Breast epithelium (tissue), 4 donors: ENCODE data around the gene DPPA2. TPM values are rescaled to one million over a fixed set of nuclear protein-coding genes. Genes with fewer than 3 reads are reported as not detected.

Source experiments
- DNase-seq, 2 donors: peaks; one replicate each; pipeline ENCODE4 v3.0.0-alpha.2; 2019; ENCODE audit warnings: low spot score in 2 of 2
- H3K27ac ChIP-seq, 2 donors: fragments of 200-600 bp; sonication (generic) in 1 of 2; one replicate each; pipeline ENCODE4 v1.5.1; 2016 to 2019; ENCODE audit warnings: mild to moderate bottlenecking in 1 of 2
- H3K27me3 ChIP-seq, 2 donors: fragments of 200-600 bp; sonication (generic) in 1 of 2; one replicate each; pipeline versions ENCODE4 v1.5.1 to v1.6.0; 2017 to 2019; ENCODE audit warnings: control low read depth in 1 of 2, mild to moderate bottlenecking in 1 of 2
- H3K36me3 ChIP-seq: fragments of 200-600 bp; one replicate; pipeline ENCODE4 v1.5.1; 2019
- H3K4me1 ChIP-seq, 2 donors: fragments of 200-600 bp; sonication (generic); one replicate each; pipeline ENCODE4 v1.5.1; 2016 to 2019; ENCODE audit warnings: control low read depth in 1 of 2
- H3K4me3 ChIP-seq, 3 donors: fragments of 200-600 bp; sonication (generic); 1 replicate in 2 of 3; 2 replicates in 1 of 3; pipeline ENCODE4 v1.5.1; 2016 to 2019; ENCODE audit warnings: mild to moderate bottlenecking in 3 of 3, moderate library complexity in 2 of 3
- H3K9me3 ChIP-seq, 2 donors: fragments of 200-600 bp; sonication (generic) in 1 of 2; one replicate each; pipeline ENCODE4 v1.5.1; 2016 to 2019; ENCODE audit warnings: control low read depth in 1 of 2
- POLR2A ChIP-seq: fragments of 450-650 bp; IDR thresholded peaks from one replicate; pipeline ENCODE4 v1.6.1; 2016; ENCODE audit warnings: antibody characterized with exemption, mild to moderate bottlenecking, moderate library complexity
- POLR2AphosphoS5 ChIP-seq, 3 donors: sonication (generic); formaldehyde crosslinking; IDR thresholded peaks; one replicate each; pipeline ENCODE4 v1.6.1; 2017; ENCODE audit warnings: antibody characterized with exemption in 3 of 3
- intact Hi-C: fragments of 100-400 bp; cut with DNase I; formaldehyde crosslinking; loops from one replicate; pipeline ENCODE4 v1.15.1; 2023; ENCODE audit warnings: low total_unique reads
- total RNA-seq, 3 donors: library from RNA; depleted of rRNA; stranded (reverse); fragments of >200 nt; gene quantifications; one replicate each; pipeline ENCODE4 v1.1.0, GENCODE V29; 2016
- TF ChIP-seq, protein P1 (sequence below), 3 donors: fragments of 450-650 bp; IDR thresholded peaks; one replicate each; pipeline ENCODE4 v1.5.1; 2016 to 2017; ENCODE audit warnings: antibody characterized with exemption in 3 of 3, mild to moderate bottlenecking in 3 of 3, moderate library complexity in 3 of 3

DPPA2 gene
- total RNA-seq, 3 donors from 2014 or later = not detected

DNA sequence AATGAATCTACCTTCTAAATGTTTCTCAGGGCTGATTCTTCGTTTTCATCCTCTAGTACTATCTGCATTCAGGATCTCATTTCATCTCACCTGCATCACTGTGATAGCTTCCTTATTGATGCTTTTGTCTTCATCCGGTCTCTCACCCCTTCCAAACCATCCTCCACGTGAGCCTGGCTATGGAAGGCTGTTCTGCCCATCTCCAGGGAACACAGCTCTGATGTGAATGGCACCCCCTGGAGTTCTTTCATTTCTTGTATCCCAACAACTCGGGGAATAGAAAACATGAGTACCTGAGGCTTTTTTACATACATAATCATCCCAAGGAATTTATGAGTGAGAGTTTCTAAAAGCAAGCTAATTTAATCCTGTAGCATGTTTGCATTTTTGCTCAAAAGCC, 29.8 kb upstream of the DPPA2 start:
- intact Hi-C loops = no loop called here
- H3K4me1 ChIP-seq = no peaks in the 10 kb centered on the region
- TF ChIP-seq POLR2A (no peak), POLR2AphosphoS5 (IDR thresholded peaks at IDR 0.05) (no peak)
- TF ChIP-seq, protein P1, sequence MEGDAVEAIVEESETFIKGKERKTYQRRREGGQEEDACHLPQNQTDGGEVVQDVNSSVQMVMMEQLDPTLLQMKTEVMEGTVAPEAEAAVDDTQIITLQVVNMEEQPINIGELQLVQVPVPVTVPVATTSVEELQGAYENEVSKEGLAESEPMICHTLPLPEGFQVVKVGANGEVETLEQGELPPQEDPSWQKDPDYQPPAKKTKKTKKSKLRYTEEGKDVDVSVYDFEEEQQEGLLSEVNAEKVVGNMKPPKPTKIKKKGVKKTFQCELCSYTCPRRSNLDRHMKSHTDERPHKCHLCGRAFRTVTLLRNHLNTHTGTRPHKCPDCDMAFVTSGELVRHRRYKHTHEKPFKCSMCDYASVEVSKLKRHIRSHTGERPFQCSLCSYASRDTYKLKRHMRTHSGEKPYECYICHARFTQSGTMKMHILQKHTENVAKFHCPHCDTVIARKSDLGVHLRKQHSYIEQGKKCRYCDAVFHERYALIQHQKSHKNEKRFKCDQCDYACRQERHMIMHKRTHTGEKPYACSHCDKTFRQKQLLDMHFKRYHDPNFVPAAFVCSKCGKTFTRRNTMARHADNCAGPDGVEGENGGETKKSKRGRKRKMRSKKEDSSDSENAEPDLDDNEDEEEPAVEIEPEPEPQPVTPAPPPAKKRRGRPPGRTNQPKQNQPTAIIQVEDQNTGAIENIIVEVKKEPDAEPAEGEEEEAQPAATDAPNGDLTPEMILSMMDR (IDR thresholded peaks at IDR 0.05) = no peak
- no peak overlapping the region for H3K4me3 ChIP-seq
- DNase-seq = no peak
- no peaks in the 10 kb centered on the region for H3K36me3 ChIP-seq
- H3K27me3 ChIP-seq = no peaks in the 10 kb centered on the region
- no peak overlapping the region for H3K27ac ChIP-seq
- peaks cover 0 to 7% of the 10 kb centered on the region in 2 donors for H3K9me3 ChIP-seq

DNA sequence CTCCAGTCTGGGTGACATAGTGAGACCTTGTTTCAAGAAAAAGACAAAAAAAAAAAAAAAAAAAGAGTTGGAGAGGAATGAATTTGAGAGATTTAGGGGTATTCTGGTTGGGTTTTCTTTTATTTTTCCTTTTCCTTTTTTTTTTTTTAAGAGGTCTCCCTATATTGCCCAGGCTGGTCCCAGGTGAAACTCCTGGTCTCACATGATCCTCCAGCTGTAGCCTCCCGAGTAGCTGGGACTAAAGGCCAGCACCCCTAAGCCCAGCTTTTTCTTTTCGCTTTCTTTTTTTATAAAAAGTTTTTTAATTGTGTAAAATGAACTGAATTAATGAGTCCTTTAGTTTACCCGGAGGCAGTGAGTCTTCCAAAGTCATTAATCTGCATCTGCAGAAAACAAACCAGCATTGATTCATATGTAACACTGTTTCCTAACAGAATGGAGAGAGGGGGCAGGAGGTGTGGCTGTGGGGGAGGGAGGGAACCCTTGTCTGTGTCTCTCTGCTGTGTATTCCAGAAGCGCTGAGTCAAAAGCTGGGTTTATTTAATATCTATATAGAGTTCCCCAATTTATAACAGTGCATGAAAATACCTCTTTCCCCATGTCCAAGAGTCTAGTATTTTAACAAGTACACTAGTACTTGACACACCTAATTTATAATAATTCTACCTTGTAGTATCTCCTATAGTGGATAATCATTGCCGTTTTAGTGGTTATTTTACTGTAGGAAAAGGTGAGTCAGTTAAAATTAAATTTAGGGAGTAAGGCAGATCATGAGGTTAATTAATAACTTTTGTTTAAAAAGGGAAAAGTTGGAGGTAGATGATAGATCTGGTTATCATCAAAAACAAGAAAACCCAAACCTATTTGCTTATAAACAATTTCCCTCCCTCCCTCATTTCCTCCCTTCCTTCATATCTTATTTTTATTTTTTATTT, 23.7 kb upstream of the DPPA2 start:
- Histone ChIP-seq H3K36me3 (no peaks in the 10 kb centered on the region), H3K27me3 (no peaks in the 10 kb centered on the region), H3K9me3 (peaks cover 0 to 7% of the 10 kb centered on the region in 2 donors), H3K4me1 (no peaks in the 10 kb centered on the region), H3K4me3 (no peak overlapping the region), H3K27ac (no peak overlapping the region)
- TF ChIP-seq POLR2A = no peak
- no peak for DNase-seq
- intact Hi-C loops = no loop called here

DNA sequence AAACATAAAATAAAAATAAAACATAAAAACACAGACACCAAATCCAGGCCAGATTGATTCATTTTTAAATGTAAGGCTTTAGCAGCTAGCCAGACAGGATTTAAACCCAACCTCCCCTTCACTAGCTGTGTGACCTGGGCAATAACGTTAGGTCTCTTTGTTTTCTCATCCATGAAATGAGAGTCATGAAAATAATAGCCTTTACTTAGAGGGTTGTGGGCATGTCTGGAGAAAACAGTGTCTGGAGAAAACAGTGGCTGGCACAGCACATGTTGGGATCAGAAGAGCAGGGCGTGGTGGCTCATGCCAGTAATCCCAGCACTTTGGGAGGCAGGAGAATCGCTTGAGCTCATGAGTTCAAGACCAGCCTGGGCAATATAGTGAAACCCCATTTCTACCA, 22.9 kb upstream of the DPPA2 start:
- no peak for DNase-seq
- Histone ChIP-seq H3K9me3 (peaks cover 0 to under 1% of the 10 kb centered on the region in 2 donors), H3K27me3 (no peaks in the 10 kb centered on the region), H3K4me3 (no peak overlapping the region), H3K27ac (no peak overlapping the region), H3K36me3 (no peaks in the 10 kb centered on the region), H3K4me1 (no peaks in the 10 kb centered on the region)
- intact Hi-C loops = no loop called here
- TF ChIP-seq POLR2AphosphoS5 (IDR thresholded peaks at IDR 0.05) = no peak
- TF ChIP-seq, protein P1 (IDR thresholded peaks at IDR 0.05) = no peak
- no peak for TF ChIP-seq POLR2A

DNA sequence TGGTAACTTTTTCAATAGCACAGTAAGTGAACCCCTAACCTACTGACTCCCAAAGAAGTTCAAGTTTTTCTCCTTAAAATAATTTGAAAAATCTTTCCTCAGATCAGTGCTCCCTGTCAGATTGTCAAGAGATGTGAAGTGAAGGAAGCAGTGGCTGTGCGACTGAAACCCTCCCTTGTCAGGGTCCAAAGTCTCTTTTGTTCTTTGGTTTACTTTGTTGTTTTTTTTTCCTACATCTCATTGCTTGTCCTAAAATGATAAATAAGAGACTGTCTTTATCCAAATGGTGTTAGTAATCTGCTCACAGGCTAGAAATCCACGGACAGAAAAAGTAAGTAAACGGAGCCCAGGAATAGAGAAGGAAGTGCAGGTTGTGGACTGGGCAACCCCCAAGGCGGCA, 22.0 kb upstream of the DPPA2 start:
- Histone ChIP-seq H3K4me3 (no peak overlapping the region), H3K36me3 (no peaks in the 10 kb centered on the region), H3K4me1 (no peaks in the 10 kb centered on the region), H3K27ac (no peak overlapping the region), H3K9me3 (no peaks in the 10 kb centered on the region), H3K27me3 (no peaks in the 10 kb centered on the region)
- no peak for DNase-seq
- no peak for TF ChIP-seq POLR2A
- TF ChIP-seq POLR2AphosphoS5 (IDR thresholded peaks at IDR 0.05) = no peak
- TF ChIP-seq, protein P1 (IDR thresholded peaks at IDR 0.05) = no peak
- intact Hi-C loops = no loop called here

DNA sequence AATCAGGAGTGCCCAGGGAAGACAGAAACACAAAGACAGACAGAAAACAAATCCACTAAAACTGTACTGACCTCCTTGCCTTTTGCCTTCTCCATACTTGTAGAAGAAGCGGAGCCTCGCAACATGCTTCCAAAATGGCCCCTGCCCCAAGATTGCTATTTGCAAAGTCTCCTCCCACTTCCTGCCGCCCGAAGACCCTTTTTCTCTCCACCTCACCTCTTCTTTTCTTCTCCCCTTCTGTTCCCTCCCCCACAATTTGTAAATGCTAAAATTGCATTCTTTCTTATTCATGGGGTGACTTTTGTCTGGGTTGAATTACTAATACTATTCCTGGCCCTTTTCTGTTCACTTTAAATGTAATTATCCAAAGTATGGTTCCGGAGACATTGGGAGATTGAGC, 21.1 kb upstream of the DPPA2 start, which contains the start of gene DPPA4:
DPPA4 (minus strand) TSS at position 154 of the 400 bp plus-strand sequence; CDS start at position 125, 29 bp downstream.
- no peaks in the 10 kb centered on the region for H3K27me3 ChIP-seq
- H3K4me1 ChIP-seq = no peaks in the 10 kb centered on the region
- TF ChIP-seq, protein P1 (IDR thresholded peaks at IDR 0.05) = no peak
- no peak for TF ChIP-seq POLR2A
- no peak for TF ChIP-seq POLR2AphosphoS5 (IDR thresholded peaks at IDR 0.05)
- H3K4me3 ChIP-seq = peak within 1 kb of the TSS; percentile 20 to 34 (median 26)
- no peak for DNase-seq
- H3K36me3 ChIP-seq = no peaks in the 10 kb centered on the region
- no peaks in the 10 kb centered on the region for H3K9me3 ChIP-seq
- no peak within 1 kb of the TSS for H3K27ac ChIP-seq
- intact Hi-C loops = no loop called here
